Nucleus accumbens (tissue), 56 donors: ENCODE results near the gene GRM3.
A peak's percentile ranks its signal among the peaks of the same experiment; 100 is the strongest.
"Not testable (repeated sequence)": the region's sequence is repeated elsewhere in the genome, so short reads cannot be mapped to it uniquely, and the experiment has no call there.

ENCODE experiments used
- DNase-seq, 56 donors: peaks; one replicate each; lab custom pipeline; 2025; lab: John Stamatoyannopoulos, UW

GRM3 gene

GRCh38 chr7:86643561-86644281 is at the start of gene GRM3:
GRM3 (plus strand) TSS chr7:86643909; CDS start chr7:86765146, 121,237 bp downstream.
- DNase-seq = peak in 55 of 56 donors; percentile 35 to 94 (median 80)

- DNase-seq = peak in 1 of 56 donors; percentile 4
Measured at GRCh38 chr7:86598311-86598710, 45.4 kb upstream of the GRM3 start.

GRCh38 chr7:86598721-86599120 is 45.0 kb upstream of the GRM3 start:
- DNase-seq = no peak

- DNase-seq = peak in 48 of 56 donors; percentile 6 to 76 (median 46)
Measured at GRCh38 chr7:86600506-86601290, 43.0 kb upstream of the GRM3 start.

- DNase-seq = not testable (repeated sequence)
Measured at GRCh38 chr7:86615711-86616110, 28.0 kb upstream of the GRM3 start.

- peak in 51 of 56 donors; percentile 32 to 85 (median 67) for DNase-seq
Measured at GRCh38 chr7:86644282-86645224, 844 bp downstream of the GRM3 start.

GRCh38 chr7:86645225-86645608 is 1.5 kb downstream of the GRM3 start:
- peak in 15 of 56 donors; percentile 20 to 77 (median 60) for DNase-seq

- no peak for DNase-seq
Measured at GRCh38 chr7:86645676-86646276, 2.1 kb downstream of the GRM3 start.

- DNase-seq = peak in 14 of 56 donors; percentile 7 to 49 (median 28)
Measured at GRCh38 chr7:86647385-86648094, 3.8 kb downstream of the GRM3 start.

GRCh38 chr7:86648169-86648568 is 4.5 kb downstream of the GRM3 start:
- DNase-seq = no peak

- peak in 47 of 56 donors; percentile 14 to 88 (median 55) for DNase-seq
Measured at GRCh38 chr7:86653919-86654659, 10.4 kb downstream of the GRM3 start.

- no peak for DNase-seq
Measured at GRCh38 chr7:86657948-86658347, 14.2 kb downstream of the GRM3 start.

GRCh38 chr7:86660950-86661462 is 17.3 kb downstream of the GRM3 start:
- DNase-seq = no peak

- peak in 40 of 56 donors; percentile 4 to 74 (median 38) for DNase-seq
Measured at GRCh38 chr7:86664486-86664885, 20.8 kb downstream of the GRM3 start.

GRCh38 chr7:86664991-86665390 is 21.3 kb downstream of the GRM3 start:
- DNase-seq = no peak

- no peak for DNase-seq
Measured at GRCh38 chr7:86665669-86666068, 22.0 kb downstream of the GRM3 start.

- DNase-seq = no peak
Measured at GRCh38 chr7:86667732-86668131, 24.0 kb downstream of the GRM3 start.

GRCh38 chr7:86668315-86668714 is 24.6 kb downstream of the GRM3 start:
- DNase-seq = no peak
